Camera-type eye (tissue), 1 donor: ENCODE results near the gene RAB31. TPM values are rescaled to one million over a fixed set of nuclear protein-coding genes. Genes with fewer than 3 reads are reported as not detected.

Experiments
- total RNA-seq: library from RNA; depleted of rRNA; stranded (reverse); fragments of >200 nt; gene quantifications from one replicate; pipeline ENCODE4 v1.2.3, GENCODE V29; 2014

RAB31 gene, protein sequence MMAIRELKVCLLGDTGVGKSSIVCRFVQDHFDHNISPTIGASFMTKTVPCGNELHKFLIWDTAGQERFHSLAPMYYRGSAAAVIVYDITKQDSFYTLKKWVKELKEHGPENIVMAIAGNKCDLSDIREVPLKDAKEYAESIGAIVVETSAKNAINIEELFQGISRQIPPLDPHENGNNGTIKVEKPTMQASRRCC
- 29.4 TPM for total RNA-seq

DNA sequence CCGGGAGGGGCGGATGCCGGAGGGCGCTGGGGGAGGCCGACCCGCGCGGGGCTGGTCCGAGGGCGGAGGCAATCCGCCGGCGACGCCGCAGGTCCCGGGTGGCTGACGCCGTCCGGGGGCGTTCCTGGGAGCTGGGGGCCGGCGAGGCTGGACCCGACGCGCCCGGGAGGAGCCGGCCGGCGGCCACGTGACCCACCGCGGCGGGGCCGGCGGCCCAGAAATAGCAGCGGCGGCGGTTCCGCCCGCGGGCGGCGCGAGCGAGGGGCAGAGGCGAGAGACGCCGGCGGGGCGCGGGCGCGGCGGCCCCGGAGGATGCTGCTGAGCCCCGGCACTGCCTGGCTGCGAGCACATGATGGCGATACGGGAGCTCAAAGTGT, at the start of gene RAB31:
Gene RAB31, plus strand, starts transcription at position 245 of the 377 bp plus-strand sequence. Its CDS starts 105 bp downstream, at position 350.

DNA sequence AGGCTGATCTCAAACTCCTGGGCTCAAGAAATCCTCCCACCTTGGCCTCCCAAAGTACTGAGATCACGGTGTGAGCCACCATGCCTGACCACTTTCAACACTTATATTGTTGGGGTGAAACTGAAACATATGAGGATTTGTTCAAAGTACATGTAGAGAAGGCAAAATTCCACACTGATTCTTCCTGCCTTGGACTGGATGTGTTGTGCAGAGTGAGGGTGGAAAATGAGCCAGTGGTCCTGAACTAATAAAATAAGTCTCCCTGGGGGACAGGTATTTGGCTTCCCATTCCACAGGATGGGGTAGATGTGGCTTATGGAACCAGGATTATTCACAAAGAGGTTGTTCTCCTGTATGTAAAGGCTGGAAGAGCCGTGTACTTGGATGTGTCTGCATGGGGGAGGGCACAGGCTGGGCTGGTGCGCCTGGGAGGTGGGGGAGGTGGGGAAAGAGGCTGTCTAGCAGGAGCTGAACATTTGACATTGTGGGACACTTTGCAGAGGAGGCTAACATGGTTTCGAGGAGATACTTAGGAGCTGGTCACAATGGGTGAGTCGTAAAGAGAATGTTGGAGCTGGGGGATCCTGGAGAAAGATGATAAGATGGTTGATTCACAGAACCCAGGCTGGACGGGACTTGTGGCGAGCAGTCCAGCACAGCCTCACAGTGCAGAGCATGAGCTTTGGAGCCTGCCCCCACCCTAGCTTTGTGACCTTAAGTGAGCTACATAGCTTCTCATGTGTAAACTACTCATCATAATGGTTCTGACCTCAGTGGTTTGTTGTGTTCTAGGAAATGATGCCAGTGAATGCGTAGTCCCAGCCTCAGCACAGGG, 177.3 kb downstream of the RAB31 start, which contains the start of gene TXNDC2:
Gene TXNDC2, plus strand, starts transcription at position 804 of the 835 bp plus-strand sequence. CDS start 708 bp downstream, outside the sequence.

Other genes starting within 250 kb of the RAB31 start
- 64.7 TPM for gene RALBP1, start 232.8 kb upstream of the RAB31 start, total RNA-seq
- gene PPP4R1, start 93.7 kb upstream of the RAB31 start, total RNA-seq, result 177 TPM
- gene TXNDC2, start 177.7 kb downstream of the RAB31 start, total RNA-seq, result not detected
- gene VAPA, start 205.7 kb downstream of the RAB31 start, total RNA-seq, result 257 TPM